Inflammatory macrophage treated with lipopolysaccharide for 4 hours (primary cell): ENCODE results near the gene CHGA.

Source experiments
- DNase-seq: peaks from one replicate; pipeline ENCODE4 v3.0.0-alpha.2; 2020

Gene CHGA

GRCh38 chr14:92962831-92963095, 39.8 kb downstream of the CHGA start:
- no peak for DNase-seq

DNA sequence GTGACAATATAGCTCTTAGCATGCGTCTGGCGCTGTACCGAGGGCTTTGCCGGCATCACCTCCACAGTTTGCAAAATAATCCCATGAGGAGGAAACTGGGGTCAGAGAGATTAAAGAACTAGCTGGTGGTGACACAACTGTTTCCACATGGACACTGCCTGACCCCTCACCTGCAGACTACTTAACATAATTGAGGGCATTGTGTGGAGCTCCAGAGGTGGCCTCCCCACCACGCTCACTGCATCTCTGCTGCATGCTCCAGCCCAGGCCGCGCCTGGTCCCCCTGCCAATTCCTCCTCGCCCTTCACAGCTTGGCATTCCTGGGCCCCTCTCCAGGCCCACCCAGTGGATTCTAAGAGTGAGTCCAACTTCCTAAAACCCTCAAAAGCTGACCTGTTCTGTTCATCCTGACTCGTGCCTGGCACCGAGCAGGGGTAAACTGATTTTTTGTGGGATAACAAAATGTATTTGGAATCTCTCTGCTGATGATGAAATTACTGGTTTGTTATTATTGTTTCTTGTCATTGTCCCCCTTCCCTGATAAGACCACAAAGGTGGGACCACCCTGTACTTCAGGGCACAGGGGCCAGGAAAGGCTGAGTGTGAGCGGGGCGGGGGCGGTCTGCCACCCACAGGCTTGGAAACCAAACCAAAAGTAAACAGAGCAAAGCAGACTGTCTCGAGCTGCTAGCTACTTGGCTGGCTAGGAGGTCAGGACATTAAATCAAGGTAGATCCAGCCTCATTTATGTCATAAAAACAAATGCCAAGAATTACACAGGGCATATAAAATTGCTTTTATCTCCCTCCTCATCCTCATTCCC, 40.6 kb downstream of the CHGA start:
- no peak for DNase-seq

DNA sequence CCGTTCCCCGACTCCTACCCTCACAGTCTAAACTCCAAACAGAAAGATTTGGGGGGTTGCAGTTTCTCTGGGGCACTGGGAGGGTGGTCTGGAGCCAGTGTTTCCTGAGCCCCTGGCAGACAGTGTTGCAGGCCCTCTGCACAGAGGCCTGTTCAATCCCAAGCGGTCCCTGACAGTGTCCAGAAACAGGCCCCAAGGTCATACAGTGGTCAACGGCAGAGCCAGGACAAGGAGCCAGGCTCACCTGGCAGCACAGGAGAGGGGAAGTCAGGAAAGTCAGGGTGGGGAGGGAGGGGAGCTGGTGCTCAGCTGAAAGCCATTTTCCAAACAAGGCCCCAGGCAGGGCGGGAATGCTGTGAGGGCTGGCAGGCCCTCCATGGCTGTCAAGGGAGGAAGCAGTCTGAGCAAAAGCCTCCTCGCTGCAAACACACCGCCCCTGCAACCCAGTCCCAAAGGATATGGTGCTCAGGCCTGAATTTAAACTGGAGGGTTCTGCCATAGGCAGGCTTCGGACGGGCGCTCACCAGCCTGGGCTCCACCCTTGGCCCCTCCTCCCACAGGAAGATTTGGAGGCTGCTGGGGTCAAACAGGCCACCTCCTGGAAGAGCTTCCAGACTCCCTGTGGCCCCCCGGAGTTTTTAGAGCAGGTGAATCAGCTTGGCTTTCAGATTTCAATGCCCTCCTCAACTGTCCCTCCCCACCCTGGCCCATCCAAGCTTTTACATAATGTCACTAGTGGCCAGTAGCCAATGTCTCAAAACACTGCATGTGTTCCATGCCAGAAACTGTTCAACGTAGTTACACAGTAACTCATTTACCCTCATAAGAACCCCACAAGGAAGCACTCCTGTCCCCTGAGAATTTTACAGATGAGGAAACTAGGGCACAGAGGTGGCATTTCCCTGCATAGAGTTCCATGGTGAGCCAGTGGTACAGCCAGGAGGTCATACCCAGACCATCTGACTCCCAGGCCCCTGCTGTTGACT, 41.5 kb downstream of the CHGA start:
- DNase-seq = no peak

DNA sequence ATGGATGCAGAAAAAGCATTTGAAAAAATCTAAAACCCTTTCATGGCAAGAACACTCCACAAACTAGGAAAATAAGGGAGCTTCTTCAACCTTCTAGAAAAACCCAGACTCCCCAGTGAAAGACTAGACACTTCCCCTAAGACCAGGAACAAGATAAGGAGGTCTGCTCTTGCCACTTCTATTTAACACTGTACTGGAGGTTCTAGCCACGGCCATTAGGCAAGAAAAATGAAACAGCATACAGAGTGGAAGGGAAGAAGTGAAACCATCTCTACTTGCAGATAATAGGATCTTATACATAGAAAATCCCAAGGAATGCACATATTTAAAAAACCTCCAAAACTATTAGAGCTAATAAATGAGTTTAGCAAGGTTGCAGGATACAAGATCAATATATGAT, 42.3 kb downstream of the CHGA start:
- peak; percentile 56 for DNase-seq

DNA sequence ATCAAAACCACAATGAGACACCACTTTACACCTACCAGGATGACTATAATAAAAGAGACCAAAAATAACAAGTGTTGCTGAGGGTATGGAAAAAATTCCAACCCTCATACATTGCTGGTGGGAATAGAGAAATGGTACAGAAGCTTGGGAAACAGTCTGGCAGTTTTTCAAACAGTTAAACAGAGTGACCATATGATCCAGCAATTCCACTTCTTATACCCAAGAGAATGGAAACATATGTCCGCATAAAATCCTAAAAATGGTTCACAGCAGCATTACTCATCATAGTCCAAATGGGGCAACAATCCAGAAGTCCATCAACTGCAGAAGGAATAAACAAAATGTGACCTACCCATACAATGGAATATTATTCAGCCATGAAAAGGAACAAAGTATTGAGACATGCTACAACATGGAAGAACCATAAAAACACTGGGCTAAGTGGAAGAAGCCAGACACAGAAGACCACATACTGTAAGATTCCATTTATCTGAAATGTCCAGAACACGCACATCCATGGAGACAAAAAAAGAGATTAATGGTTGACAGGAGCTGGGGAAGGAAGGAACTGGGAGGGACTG, 44.5 kb downstream of the CHGA start:
- DNase-seq = no peak

GRCh38 chr14:92968291-92969020, 45.5 kb downstream of the CHGA start:
- peak; percentile 5 for DNase-seq

GRCh38 chr14:92969430-92969829, 46.5 kb downstream of the CHGA start:
- no peak for DNase-seq

GRCh38 chr14:92969871-92970270, 46.9 kb downstream of the CHGA start:
- DNase-seq = no peak

GRCh38 chr14:92970271-92970670, 47.3 kb downstream of the CHGA start:
- DNase-seq = no peak

DNA sequence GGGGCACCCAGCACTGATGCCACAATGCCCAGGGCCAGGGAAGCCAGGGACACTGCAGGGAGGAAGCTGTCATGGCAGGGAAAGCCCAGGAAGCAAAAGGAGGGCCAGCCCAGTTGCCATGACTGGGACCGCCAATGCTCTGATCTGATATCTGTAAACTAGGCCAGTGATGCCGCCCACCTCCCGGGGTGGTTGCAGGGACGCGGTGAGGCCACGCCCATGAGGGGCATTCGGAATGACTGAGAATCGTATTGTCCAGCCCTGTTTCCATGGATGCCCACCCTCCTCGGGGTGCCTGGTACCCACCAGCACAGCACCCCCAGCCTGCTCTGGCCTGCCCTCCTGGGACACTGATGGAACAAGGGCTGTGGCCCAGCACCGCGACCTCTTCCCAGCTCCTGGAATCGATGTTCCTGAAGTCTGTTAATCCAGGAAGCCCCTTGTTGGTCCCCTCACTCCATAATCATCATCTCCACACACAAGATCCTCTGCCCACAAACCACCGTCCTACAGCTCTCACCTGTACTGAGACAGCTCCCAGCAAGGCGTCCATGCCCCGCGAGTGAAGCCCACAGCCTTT, 48.7 kb downstream of the CHGA start:
- DNase-seq = no peak

DNA sequence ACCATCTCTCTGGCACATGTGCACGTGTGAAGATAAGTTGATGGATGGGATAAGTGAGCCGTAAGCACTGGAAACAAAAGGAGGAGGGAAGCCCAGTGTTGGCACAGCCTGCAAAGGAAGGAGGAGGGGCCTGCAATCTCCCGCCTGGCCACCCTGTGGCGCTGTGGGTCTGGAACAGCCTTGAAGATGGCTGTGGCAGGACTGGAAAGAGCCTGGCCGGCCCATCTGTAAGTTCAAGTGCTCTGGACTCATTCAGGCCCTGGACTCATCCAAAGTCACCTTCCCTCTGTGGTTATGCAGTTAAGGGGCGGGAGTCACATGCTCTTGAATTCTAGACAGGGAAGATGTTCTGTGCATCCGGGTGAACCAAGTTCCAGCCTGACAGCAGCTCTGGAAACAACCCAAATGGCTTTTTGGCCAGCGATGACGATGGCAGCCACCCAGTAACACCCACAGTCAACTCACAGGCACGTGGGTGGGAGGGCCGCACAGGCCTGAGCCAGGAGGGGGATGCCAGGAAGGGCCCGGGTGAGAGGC, 50.4 kb downstream of the CHGA start:
- peak; percentile 40 for DNase-seq

DNA sequence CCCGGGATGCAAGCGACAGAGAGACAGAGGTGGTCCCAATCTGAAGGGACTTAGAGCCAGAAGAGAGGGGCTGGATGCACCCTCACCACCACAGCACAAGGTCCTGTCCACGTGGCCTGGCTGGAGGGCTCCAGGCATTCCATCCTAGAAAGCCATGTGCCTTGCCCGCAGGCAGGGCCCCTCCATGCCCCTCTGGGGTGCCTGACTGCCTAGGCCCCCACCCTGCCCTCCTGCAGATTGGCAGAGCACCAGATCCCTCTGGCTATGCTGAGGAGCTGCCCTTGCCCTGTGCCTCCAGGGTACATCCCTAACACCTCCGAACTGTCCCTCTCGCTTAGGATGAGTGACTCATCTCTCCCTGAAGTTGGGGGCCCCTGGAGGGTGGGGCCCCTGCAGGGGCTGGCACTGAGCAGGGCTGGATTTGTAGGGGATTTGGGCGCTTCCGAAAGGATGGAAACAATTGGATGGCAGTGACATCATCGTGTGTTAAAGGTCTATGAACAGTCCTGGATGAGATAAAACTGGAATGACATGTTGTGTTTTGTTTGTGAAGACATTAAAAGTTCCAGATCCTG, 50.9 kb downstream of the CHGA start:
- DNase-seq = no peak

DNA sequence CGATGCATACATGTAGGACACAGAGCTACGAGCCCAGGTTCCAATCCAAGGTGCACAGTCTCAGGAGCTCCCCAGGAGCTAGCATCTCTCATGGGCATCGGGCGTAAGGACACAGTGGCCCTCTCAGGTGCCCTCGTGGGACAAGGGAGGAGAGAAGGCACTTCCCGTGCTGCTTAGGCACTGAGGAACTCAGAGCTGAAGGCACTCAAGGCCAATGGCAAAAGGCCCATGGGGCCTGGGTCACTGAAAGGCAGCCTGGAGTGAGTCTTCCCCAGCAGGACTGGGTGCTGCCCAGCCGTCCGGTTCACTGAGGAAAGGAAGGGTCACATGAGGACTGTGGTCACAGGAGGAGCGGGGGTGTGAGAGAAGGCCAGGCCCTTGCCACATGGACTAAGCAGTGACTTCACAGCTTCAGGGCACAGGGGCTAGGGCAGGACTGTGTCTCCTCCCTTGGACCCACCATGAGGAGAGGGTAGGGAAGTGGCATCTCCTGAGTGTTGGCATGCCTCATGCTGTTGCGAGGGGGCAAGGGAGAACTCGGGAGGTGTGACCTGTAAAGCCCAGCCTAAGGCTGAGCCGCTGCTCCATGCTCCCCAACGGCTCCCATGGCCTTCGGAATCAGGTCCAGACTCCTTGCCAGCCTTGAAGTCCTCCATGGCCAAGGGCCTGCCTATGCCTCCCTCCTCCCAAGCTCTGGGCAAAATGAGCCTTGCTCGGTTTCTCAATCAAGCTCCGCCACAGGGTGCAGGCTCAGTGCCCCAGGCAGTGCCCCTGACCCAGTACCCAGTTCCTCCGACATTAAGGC, 51.8 kb downstream of the CHGA start:
- DNase-seq = peak; percentile 40

DNA sequence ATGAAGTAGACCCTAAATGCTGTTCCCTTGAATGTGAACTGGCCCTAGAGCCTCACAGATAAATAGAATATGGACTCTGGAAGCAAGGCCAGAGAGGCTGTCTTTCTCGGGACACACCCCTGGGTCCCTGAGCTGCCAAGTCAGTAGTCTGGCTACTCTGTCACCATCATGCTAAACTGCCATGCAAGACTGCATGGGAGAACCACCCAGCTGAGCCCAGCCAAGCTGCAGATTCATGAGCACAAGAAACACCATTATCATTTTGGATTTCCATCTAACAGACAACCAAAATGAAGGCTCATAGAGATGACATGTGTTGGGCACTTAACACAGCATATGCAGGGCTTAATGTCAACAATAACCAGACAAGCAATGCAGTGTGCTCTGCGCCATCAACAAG, 53.3 kb downstream of the CHGA start:
- no peak for DNase-seq

DNA sequence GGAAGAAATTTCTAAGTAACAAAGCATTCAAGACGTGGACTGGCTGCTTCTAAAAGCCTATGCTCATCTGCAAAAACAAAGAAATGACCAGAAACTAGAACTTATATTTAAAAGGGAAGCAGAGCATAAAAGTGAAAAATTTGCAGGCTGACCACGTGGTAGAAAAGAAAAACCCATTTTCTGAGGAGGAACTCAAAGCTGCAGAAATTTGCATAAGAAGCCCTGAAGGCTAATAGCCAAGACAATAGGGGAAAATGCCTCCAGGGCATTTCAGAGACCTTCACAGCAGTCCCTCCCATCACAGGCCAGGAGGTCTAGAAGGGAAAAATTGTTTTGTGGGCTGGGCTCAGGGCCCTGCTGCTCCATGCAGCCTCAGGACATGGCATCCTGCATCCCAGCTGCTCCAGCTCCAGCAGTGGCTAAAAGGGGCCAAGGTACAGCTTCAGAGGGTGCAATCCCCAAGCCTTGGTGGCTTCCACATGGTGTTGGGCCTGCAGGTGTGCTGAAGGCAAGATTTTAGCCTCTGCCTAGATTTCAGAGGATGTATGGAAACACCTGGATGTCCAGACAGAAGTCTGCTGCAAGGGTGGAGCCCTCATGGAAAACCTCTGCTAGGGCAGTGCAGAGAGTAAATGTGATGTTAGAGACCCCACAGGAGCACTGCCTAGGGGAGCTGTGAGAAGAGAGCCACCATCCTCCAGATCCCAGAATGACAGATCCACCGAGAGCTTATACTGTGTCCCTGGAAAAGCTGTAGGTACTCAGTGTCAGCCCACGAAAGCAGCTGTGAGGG, 55.5 kb downstream of the CHGA start:
- DNase-seq = peak; percentile 84

DNA sequence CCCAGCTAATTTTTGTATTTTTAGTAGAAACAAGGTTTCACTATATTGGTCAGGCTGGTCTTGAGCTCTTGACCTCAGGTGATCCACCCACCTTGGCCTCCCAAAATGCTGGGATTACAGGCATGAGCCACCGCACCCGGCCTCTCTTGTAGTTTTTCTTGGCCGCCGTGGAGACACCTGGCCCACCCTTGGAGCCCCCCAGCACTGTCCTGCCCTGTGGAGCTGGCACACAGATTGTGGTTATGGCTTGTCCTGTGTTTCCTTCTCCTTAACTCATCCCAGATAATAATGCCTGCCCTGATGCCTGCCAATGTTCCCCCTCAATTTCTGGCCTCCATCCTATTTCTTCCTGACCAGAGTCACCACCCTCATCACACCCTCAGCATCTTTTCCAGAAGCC, 57.9 kb downstream of the CHGA start:
- DNase-seq = no peak

DNA sequence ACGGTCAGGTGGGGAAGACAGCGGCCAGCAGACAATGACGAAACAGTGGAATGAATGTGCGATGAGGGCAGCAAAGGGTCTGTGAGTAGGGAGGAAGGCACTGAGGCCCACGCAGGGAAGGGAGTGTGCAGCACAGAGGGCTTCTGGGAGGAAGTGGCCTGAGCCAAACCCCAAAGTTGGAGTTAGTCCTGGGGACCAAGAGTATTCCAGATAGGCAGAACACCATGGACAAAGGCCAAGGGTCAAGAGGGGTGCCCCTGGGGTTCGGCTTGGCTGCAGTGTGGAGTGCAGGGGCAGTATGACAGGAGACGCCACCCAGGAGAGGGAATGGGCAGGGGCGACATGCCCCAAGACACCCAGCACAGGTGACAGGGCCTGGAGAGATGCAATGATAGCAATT, 58.8 kb downstream of the CHGA start:
- DNase-seq = no peak

DNA sequence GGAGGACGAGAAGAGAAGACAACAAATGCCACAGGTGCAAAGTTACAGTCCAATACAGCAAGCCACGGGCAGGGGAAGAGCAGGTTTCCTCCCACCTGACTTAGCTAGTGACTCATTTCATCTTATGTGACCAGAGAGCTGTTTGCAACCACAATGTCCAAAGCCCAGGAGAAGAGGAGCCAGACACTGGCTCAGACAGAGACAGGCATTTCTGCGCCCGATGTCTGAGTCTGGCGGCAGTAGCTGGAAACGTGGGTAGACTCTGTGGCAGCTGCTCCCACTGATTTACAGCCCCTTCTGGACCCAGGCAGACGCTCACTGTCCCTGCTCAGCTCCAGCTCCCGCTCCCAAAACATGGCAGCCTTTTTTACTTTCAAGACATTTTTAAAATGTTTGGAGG, 60.0 kb downstream of the CHGA start:
- no peak for DNase-seq

- no peak for DNase-seq
These were observed 61.3 kb downstream of the CHGA start for GRCh38 chr14:92984082-92984788.
